Right lobe of liver (tissue), 4 donors: ENCODE results near the gene C2orf49.

Experiments
- CTCF ChIP-seq, 4 donors: fragments of 200-600 bp in 3 of 4; fragments of 450-650 bp in 1 of 4; IDR thresholded peaks; one replicate each; pipeline versions ENCODE4 v1.5.1 to v1.8.0; 2016 to 2022; ENCODE audit warnings: antibody characterized with exemption in 4 of 4, mild to moderate bottlenecking in 2 of 4
- POLR2A ChIP-seq: fragments of 450-650 bp; IDR thresholded peaks from one replicate; pipeline ENCODE4 v1.6.1; 2017; ENCODE audit warnings: antibody characterized with exemption, mild to moderate bottlenecking
- donor health status: DM: no; HTN: no; CAD: no.
- donor health status: DM: no; HTN: no; CAD: no.
- donor health status: DM: no; HTN: yes; CAD: no.

- TF ChIP-seq CTCF (IDR thresholded peaks at IDR 0.05) = no peak
- TF ChIP-seq POLR2A = no peak
Observed at GRCh38 chr2:105330681-105331375, 6.5 kb upstream of the C2orf49 start.
